ENCODE measurements around the gene F2R.

F2R gene

GRCh38 chr5:76690704-76691466 lies 25.0 kb upstream of the F2R start:
- no peak for DNase-seq

DNA sequence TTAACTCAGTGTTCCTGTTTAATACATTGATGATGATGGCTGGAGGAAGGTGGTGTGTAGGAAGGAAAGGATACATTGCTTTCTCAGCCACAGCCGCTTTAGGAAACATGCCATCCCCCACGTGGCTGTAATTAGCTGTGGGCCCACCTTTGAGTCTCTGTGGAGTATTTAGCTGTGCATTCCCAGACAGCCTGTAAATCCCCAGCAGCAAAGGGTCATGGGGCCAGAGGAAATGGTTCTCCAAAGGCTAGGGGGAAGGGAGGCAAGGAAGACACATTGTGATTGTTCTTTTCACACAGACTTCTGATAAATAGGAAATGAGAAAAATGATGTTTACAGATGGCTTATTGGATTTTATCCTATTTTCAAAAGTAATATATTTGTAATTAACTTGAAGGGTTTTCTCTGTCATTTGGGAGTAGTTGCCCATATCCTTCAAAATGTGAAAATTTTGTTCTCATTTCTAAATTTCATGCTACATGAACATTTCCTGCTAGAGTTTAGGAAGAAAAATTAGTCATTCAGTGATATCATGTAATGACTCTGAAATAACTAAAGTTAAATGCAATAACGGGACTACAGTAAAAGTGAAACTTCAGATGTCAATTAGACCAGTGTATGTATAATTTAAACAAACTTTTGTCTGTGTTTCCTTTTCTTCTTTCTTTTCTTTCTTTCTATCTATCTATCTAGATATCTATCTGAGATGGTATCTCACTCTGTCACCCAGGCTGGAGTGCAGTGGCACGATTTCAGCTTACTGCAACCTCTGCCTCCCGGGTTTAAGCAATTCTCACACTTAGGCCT lies 24.3 kb upstream of the F2R start:
- DNase-seq: no peak

DNA sequence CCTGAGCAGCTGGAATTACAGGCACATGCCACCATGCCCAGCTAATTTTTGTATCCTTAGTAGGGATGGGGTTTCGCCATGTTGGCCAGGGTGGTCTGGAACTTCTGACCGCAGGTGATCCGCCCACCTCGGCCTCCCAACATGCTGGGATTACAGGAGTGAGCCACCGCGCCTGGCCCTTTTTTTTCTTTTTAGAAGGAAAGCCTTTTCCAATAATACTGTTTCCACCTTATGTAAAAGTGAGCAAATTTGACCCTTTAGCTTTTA lies 23.7 kb upstream of the F2R start:
- no peak for DNase-seq

- DNase-seq: no peak
Measured at GRCh38 chr5:76692651-76693050, 23.3 kb upstream of the F2R start.

DNA sequence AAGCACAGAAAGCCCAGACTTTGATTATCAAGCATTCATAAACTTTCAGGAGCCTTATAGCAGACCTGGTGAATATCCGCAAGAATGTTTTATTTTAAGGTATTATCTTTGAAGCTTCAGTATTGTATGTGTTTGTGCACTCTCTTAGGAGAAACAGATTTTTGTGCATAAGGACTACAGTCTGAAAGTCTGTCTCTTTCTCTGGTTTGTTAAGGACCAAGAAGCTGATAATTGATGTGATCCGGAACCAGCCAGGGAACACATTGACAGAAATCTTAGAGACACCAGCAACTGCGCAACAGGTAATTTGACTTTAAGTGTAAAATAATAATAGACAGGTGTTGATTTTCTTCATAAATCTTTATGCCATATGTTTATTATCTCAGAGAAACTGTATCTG lies 22.8 kb upstream of the F2R start:
- DNase-seq: no peak

DNA sequence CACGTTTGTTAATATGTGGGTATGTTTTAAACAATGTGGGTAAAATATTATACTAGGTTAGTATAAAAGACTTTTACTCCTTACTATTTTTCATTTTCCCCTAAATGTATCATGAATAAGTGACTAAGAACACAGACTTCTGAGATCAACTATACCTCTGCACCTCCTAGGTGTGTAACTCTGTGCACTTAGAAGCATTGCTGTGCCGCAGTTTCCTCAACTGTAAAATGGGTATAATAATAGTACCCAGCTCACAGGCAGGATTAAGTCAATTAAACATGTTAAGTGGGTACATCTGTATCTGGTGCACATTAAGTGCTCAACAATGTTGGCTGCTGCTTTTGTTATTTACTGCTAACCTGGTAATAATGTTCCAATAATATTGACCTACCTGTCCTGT lies 21.6 kb upstream of the F2R start:
- no peak for DNase-seq

- DNase-seq: no peak
Measured at GRCh38 chr5:76695346-76695745, 20.6 kb upstream of the F2R start.

- no peak for DNase-seq
Measured at GRCh38 chr5:76696251-76696650, 19.7 kb upstream of the F2R start.

- DNase-seq: no peak
Measured at GRCh38 chr5:76697670-76698069, 18.3 kb upstream of the F2R start.

DNA sequence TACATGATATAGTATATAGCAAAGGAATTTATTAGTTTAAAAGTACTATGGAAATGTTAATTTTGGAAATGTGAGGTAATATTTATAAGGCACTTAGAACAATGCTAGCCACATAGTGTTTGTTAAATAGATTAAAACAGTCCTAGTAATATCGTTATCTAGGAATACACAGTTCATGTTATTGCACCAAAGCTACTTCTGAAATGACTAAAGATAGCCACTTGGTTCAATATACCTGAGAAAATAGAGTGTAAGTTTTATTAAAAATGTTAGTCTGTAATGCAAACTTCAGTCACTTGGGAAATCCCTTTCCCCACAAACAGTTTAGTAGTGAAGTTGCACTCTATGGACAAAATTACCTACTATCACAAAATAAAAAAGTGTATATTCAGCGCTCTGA lies 15.4 kb upstream of the F2R start:
- DNase-seq: no peak

DNA sequence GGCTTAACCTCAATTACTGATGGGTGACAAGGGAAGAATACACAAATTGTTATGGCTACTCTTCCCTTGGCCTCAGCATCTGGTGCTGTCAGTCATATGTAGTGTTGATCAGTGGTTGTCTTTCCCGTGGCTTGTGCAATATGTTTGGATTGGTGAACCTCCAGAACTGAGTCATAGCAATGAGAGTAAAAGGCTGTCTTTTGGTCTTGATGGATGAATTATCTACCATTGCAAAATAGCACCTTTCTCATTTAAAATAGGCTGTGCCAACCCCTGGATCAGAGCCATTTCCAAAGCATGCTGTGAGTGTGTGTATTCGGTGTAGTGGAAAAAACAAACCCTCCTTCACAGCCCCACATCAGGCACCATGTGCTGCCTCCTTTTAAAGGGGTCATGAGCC lies 14.6 kb upstream of the F2R start:
- no peak for DNase-seq

GRCh38 chr5:76703707-76704106 lies 12.2 kb upstream of the F2R start:
- DNase-seq: no peak

GRCh38 chr5:76704131-76704663 lies 11.7 kb upstream of the F2R start:
- DNase-seq: no peak

- no peak for DNase-seq
Measured at GRCh38 chr5:76705574-76705973, 10.4 kb upstream of the F2R start.

GRCh38 chr5:76709762-76710161 lies 6.2 kb upstream of the F2R start:
- DNase-seq: no peak

- DNase-seq: no peak
Measured at GRCh38 chr5:76710991-76711390, 4.9 kb upstream of the F2R start.

DNA sequence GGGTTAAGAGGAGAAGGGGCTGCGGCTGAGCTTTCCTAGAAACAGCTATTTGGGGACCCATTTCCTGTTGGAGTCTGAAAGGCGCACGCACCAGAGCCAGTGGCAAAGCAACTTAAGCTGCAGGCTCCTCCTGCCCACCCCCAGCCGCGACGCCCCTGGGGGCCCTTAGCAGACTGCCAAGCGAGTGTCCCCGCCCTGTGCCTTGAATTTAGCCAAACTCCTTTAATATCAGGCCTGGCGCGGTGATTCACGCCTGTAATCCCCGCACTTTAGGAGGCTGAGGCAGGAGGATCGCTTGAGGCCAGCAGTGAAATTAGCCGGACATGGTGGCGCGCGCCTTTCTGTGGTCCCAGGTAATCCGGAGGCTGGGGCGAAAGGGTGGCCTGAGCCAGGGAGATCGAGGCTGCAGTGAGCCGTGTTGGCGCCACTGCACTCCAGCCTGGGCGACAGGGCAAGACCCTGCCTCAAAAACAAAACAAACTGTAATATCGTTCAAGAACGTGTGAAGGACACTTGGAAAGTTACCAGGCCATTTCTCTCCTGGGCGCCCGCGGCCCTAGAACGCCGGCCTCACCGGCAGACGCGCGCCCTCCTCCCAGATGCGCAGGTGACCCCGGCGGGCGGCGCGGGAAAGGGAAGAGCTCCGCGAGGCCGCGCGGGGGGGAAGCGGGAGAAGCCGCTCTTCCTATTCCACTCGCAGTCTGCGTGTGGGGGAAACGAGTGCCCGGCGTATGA lies 1.0 kb upstream of the F2R start:
- no peak for DNase-seq

GRCh38 chr5:76715486-76715735 lies 515 bp upstream of the F2R start:
- DNase-seq: no peak

DNA sequence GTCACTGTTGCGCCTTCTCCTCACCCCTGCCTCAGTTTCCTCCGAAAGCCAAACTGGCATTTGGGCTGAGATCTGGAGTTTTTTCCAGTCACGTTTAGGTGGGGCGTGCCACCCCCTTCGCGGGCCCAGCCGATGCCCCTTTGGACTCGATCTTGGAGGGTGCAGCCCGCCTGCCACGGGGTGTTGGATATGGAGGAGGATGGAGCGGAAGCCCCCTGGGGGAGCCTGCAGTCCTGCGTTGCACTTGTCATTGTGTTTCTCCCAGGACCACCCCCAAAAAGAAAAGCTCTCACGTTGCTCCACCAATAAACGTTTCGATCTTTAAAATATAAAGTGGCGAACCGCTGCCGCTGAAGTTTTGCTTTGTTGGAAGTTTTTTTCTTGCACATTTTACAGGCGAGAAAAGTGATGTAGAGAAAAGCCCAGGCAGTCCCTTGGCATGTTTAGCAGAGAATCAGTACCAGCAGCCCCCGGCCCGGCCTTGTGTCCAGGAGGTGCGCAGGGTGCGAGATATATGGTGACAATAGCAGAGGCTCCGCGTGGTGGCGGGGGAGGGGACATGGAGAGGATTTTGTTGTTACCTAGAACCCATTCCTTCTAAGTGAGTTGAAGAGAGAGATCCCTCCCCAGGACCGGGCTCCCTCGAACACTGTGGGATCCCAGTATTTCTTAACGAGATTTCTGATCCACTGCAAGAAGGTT lies 681 bp downstream of the F2R start:
- DNase-seq: no peak

GRCh38 chr5:76717222-76718083 lies 1.5 kb downstream of the F2R start:
- DNase-seq: no peak

GRCh38 chr5:76718381-76718832 lies 2.5 kb downstream of the F2R start:
- no peak for DNase-seq

DNA sequence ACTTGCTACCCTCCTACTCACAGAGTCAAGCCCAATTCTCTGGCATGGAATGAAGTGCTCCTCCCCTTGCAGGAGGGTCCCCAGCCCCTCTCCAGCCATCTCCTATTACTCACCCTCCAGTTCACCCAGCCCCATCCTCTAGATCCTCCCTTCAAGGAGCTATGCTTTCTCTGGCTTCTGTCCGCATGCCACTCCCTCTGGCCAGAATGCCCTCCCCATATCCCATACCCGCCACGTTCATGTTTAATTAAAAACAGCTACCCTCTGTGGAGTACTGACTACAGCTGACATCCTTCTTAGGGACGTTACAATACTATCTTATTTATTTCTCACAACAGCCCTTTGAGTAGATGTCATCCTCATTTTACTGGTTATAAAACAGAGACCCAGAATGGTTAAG lies 3.0 kb downstream of the F2R start:
- no peak for DNase-seq
